Mucosa of stomach (tissue), 1 donor: ENCODE measurements around the gene ENKD1.

Experiments used
- H3K27me3 ChIP-seq: one replicate; pipeline ENCODE4 v1.7.0; 2013; ENCODE audit warnings: mild to moderate bottlenecking, low read length; ENCODE audit not compliant: control insufficient read depth, insufficient read depth
- H3K36me3 ChIP-seq: one replicate; pipeline ENCODE4 v1.7.0; 2013; ENCODE audit warnings: low read length; ENCODE audit not compliant: control insufficient read depth, insufficient read depth
- H3K4me1 ChIP-seq: one replicate; pipeline ENCODE4 v1.7.0; 2013; ENCODE audit warnings: mild to moderate bottlenecking, low read length; ENCODE audit not compliant: control insufficient read depth, insufficient read depth
- H3K4me3 ChIP-seq: one replicate; pipeline ENCODE4 v1.7.0; 2013; ENCODE audit warnings: low read length
- H3K9ac ChIP-seq: one replicate; pipeline ENCODE4 v1.7.0; 2013; ENCODE audit warnings: mild to moderate bottlenecking, low read length, moderate library complexity
- H3K9me3 ChIP-seq: one replicate; pipeline ENCODE4 v1.7.0; 2013; ENCODE audit warnings: mild to moderate bottlenecking, low read length, moderate library complexity; ENCODE audit not compliant: control insufficient read depth
- donor health status: Pancreatic carcinoma.

ENKD1 gene

DNA sequence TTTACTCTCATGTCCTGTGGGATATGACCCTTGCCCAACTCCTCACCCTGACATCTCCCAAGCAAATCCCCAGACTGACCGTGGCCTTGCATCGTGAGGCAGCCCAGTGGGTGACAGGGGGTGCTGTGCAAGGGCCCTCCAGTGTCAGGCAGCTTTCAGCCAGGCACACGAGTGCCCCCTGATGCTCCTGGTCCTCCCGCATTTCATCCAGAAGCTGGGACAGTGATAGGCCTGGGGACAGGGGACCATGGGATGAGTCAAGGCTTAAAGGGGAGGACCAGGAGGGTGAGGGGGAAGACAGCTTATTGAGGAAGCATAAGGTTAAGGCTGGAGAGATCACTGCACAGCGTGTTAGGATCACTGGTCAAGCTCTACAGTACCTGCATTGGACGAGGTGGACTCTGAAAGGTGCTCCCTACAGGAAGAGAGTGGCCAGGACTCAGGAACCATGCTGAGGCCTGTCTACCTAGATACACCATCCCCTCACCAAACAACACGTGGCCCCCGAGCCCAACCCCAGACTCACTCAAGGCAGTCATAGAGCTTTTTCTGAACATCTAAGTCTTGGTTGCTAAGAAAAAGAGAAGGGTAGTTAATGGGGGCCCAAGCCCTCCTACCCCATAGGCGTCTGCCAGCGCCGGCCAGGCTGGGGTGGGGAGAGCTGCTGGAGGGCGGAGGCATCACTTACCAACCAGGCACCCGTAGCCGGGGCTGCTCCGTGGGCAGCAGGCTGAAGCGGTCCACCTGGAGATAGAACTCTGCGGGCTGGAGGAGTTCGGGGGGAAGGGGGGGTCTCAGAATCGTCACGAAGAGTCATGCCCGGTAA is 7.5 kb downstream of the ENKD1 start:
- Histone ChIP-seq H3K4me3 (peak overlapping the region; percentile 78), H3K27me3 (peaks cover 19% of the 10 kb centered on the region), H3K36me3 (no peaks in the 10 kb centered on the region), H3K9me3 (no peaks in the 10 kb centered on the region), H3K4me1 (peaks cover 15% of the 10 kb centered on the region), H3K9ac (peak overlapping the region; percentile 72)

DNA sequence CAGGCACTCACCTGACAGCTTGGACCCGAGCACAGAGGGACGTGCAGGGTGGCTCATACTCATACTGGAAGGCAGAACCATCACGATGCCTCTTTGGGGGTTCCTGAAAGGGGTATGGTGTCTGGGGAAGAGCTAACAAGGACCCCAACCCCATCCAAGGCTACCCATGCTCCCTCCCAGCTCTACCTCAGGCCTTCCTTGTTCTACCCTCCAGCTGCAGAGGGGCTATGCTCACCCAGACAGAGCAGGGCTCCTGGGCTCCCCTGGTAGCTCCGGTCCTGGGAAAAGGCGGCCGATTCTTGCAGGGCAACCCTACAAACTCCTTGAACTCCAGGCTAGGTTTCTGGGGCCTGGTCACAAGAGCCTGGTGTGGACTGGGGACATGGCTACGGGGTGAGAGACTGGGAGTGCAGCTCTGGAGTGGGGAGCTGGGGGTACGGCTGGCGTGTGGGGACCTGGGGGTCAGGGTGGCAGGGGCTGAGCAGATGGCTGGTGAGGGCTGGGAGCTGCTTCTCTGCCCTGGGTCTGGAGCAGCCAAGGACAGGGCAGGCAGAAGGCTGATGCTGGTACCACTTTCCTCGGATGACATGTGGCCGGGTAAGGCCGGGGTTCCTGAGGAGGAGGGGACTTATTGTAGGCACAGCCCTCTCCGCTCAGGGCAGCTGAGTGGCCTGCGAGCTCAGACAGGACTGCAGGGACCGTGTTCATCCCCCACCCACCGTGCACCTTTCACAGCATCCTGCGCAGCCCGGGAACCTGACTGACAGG is 8.6 kb downstream of the ENKD1 start:
- H3K4me3 ChIP-seq = no peak overlapping the region
- H3K36me3 ChIP-seq = no peaks in the 10 kb centered on the region
- no peaks in the 10 kb centered on the region for H3K9me3 ChIP-seq
- peaks cover 29% of the 10 kb centered on the region for H3K27me3 ChIP-seq
- no peak overlapping the region for H3K9ac ChIP-seq
- peaks cover 20% of the 10 kb centered on the region for H3K4me1 ChIP-seq

DNA sequence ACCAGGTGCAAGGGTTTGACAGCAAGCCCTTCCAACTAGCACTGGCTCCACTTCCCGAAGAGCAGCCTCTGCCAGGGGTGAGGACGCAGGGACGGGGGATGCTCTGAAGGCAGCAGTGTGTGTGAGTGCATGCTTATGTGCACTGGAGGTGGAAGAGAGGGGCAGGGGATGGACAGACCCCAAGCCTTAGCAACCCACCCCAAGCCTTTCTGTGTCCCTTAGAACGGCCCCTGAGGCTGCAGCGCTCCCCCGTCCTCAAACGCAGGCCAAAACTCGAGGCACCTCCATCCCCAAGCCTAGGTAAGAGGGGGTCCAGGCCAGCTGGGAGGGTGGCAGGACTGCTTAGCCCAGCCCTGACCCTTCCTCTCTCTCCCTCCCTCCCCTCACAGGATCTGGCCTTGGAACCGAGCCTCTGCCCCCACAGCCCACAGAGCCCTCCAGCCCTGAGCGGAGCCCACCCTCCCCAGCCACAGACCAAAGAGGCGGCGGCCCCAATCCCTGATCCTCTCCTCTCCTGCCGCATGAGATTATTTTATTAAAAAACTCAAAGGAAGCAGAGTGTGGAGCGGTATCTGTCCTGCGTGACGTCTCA is 9.4 kb downstream of the ENKD1 start:
- H3K9ac ChIP-seq = no peak overlapping the region
- H3K4me3 ChIP-seq = no peak overlapping the region
- no peaks in the 10 kb centered on the region for H3K36me3 ChIP-seq
- peaks cover 20% of the 10 kb centered on the region for H3K4me1 ChIP-seq
- no peaks in the 10 kb centered on the region for H3K9me3 ChIP-seq
- peaks cover 33% of the 10 kb centered on the region for H3K27me3 ChIP-seq

DNA sequence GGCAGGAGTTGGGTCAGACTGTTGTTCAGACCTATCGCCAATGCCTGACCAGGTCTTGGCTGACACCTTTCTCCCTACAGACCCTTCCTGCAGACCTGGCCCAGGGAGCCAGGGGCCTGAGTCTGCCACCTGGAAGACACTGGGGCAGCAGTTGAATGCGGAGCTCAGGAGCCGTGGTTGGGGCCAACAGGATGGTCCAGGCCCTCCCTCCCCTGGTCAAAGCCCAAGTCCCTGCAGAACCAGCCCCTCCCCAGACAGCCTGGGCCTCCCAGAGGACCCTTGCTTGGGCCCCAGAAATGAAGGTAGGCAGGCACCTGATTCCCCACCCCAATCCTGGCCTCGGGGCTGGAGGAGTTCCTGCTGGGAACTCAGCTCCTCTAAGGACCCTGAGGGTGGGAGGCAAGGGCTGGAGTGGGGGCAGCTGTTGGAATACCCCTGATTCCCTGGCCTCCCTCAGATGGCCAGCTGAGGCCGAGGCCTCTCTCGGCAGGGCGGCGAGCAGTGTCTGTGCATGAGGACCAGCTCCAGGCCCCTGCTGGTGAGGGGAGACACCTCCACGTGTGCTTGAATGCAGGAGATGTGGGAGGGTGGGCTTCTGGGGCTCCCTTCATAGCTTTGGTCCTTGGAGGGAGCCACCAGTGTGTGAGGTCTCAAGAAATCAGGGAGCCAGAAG is 10.1 kb downstream of the ENKD1 start:
- H3K4me1 ChIP-seq = peaks cover 18% of the 10 kb centered on the region
- H3K9me3 ChIP-seq = no peaks in the 10 kb centered on the region
- no peak overlapping the region for H3K4me3 ChIP-seq
- H3K36me3 ChIP-seq = no peaks in the 10 kb centered on the region
- no peak overlapping the region for H3K9ac ChIP-seq
- H3K27me3 ChIP-seq = peaks cover 39% of the 10 kb centered on the region

DNA sequence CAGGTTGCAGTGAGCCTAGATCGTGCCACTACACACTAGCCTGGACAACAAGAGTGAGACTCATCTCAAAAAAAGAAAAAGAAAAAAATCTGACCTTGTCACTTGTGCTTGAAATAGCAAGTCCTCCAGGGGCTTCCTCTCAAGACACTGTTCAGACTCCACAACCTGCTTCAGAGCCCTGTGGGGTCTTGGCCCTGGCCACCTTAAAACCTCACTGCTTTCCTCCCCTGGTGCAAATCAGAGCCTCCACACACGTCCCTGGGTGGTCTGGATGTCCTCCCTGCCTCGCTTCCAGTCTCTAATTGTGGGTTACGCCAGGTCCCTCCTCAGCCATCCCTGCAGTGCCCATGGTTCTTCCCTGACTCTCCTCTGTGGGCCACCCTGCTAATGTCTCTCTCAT is 11.2 kb downstream of the ENKD1 start:
- Histone ChIP-seq H3K27me3 (peaks cover 50% of the 10 kb centered on the region), H3K9me3 (no peaks in the 10 kb centered on the region), H3K36me3 (no peaks in the 10 kb centered on the region), H3K9ac (no peak overlapping the region), H3K4me3 (no peak overlapping the region), H3K4me1 (peaks cover 12% of the 10 kb centered on the region)

DNA sequence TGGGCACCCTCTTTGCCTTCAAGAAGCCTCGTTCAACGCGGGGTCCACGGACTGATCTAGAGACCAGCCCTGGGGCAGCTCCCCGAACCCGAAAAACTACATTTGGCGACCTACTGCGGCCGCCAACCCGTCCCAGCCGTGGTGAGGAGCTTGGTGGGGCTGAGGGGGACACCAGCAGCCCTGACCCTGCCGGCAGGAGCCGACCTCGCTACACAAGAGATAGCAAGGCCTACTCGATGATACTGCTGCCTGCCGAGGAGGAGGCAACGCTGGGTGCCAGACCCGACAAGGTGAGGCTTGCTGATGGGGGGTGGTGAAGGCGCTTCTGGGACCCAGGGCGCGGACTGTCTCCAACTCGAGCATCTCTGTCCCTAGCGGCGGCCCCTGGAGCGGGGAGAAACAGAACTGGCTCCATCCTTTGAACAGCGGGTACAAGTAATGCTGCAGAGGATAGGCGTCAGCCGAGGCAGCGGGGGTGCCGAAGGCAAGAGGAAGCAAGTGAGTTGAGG is 12.1 kb downstream of the ENKD1 start:
- H3K27me3 ChIP-seq = peaks cover 59% of the 10 kb centered on the region
- no peak overlapping the region for H3K9ac ChIP-seq
- no peaks in the 10 kb centered on the region for H3K36me3 ChIP-seq
- no peaks in the 10 kb centered on the region for H3K9me3 ChIP-seq
- H3K4me1 ChIP-seq = peaks cover 13% of the 10 kb centered on the region
- no peak overlapping the region for H3K4me3 ChIP-seq

DNA sequence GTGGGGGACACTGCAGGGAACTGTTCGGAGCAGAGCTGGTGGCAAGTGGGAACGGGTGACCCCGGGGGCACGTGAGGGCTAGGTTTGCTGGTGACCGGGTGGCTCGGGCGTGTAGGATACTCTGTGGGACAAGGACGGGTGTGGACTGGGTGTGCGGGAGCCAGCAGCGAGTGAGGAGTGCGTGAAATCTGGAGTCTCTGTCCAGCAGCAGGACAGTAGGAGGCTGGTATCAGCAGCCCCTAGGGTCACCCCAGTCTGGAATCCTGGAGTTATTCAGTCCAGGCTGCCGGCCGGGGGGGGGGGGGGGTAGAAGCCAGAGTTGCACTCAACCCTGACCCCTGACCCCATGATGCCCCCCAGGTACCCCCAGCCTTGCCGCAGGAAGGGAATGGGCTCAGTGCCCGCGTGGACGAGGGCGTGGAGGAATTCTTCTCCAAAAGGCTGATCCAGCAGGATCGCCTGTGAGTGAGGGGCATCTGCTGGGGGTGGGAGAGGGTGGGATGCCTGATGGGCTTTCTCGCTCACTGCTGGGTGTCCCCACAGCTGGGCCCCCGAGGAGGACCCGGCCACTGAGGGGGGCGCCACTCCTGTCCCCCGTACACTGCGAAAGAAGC is 12.7 kb downstream of the ENKD1 start:
- no peaks in the 10 kb centered on the region for H3K36me3 ChIP-seq
- H3K4me1 ChIP-seq = peaks cover 13% of the 10 kb centered on the region
- no peak overlapping the region for H3K4me3 ChIP-seq
- H3K9me3 ChIP-seq = no peaks in the 10 kb centered on the region
- no peak overlapping the region for H3K9ac ChIP-seq
- peaks cover 65% of the 10 kb centered on the region for H3K27me3 ChIP-seq

DNA sequence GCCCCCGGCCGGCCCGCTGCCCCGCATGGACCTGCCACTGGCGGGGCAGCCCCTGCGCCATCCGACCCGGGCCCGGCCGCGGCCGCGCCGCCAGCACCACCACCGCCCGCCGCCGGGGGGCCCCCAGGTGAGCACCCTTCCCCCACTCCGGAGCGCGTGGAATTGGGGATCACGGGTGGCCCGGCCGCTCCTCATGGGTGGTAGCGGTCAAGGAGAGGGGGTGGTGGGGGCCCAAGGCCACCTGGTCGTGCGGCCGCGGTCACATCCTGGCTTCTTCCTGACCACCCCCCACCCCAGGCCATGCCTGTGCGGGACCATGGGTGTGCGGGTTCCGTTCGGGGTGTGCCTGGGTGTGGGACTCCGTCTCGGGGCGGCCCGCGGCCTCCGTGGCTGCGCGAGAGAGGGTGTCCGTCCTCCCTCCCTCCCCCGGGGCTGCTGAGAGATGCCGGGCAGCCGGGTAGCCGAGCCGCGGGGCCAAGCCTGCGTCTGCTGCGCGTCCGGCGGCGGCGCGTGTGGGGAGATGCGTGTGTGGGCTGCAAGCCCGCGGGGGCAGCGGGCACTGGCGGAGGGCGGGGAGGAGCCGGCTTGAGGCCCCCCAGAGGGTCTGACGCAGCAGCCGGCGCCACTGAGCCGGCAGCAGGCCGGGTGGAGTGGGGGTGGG is 13.3 kb downstream of the ENKD1 start:
- no peaks in the 10 kb centered on the region for H3K36me3 ChIP-seq
- H3K9ac ChIP-seq = no peak overlapping the region
- no peaks in the 10 kb centered on the region for H3K9me3 ChIP-seq
- peaks cover 15% of the 10 kb centered on the region for H3K4me1 ChIP-seq
- H3K4me3 ChIP-seq = no peak overlapping the region
- peaks cover 71% of the 10 kb centered on the region for H3K27me3 ChIP-seq

DNA sequence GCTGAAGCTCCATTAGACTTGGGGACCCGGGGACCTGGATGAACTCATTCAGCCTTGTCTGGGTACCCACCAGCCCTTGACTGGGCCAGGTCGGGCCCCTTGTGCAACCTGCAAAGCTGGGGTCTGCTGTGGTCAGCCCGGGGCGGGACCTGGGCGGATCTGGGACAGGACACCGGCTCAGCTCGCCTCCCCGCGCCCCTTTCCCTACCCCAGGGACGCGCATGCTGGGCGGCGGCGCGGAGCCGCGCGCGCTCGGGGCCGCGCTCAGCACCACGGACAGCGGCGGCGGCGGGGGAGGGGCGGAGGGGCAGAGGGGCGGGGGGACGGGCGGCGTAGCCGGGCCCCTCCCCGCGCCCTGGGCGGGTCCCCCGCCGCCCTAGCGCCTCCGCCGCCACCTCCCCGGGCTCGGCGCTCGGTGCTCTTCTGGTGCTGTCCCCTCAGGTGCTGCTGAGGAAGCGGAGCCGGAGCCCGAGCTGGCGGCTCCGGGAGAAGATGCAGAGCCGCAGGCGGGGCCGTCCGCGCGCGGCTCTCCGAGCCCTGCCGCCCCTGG is 13.9 kb downstream of the ENKD1 start:
- Histone ChIP-seq H3K4me1 (peaks cover 17% of the 10 kb centered on the region), H3K27me3 (peaks cover 78% of the 10 kb centered on the region), H3K36me3 (no peaks in the 10 kb centered on the region), H3K9me3 (no peaks in the 10 kb centered on the region), H3K4me3 (no peak overlapping the region), H3K9ac (no peak overlapping the region)

DNA sequence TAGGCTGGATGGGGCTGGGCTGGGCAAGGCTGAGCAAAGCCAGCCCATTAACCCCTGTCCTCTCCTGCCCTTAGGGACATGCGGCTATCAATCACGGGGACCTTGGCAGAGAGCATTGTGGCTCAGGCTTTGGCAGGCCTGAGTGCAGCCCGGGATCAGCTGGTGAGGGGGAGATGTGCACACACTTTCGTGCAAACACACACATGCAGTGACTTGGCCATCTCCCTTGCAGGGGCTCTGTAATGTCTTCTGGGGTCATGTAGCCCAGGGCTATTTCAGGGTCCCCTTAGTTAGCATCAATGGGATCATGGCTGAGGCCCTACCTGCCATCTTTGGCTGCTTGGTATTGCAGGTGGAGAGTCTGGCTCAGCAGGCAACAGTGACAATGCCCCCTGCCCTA is 14.7 kb downstream of the ENKD1 start:
- no peaks in the 10 kb centered on the region for H3K9me3 ChIP-seq
- H3K4me1 ChIP-seq = peaks cover 17% of the 10 kb centered on the region
- H3K36me3 ChIP-seq = no peaks in the 10 kb centered on the region
- peaks cover 84% of the 10 kb centered on the region for H3K27me3 ChIP-seq
- no peak overlapping the region for H3K9ac ChIP-seq
- H3K4me3 ChIP-seq = no peak overlapping the region

DNA sequence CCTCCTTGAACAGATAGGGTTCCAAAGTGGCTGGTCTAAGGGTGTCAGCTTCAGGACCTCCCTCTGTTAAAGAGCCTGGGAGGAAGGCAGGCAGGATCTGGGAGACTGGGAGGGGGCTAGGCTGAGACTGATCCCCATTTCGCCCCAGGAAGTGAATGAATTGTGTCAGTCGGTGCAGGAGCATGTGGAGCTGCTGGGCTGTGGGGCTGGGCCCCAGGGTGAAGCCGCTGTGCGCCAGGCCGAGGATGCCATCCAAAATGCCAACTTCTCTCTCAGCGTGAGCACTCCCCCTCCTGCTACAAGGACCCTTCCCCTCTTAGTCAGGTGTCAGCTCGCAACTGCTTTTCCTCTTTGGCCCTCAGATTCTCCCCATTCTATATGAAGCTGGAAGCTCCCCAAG is 15.5 kb downstream of the ENKD1 start:
- H3K9me3 ChIP-seq = no peaks in the 10 kb centered on the region
- H3K4me1 ChIP-seq = peaks cover 17% of the 10 kb centered on the region
- H3K4me3 ChIP-seq = no peak overlapping the region
- H3K36me3 ChIP-seq = no peaks in the 10 kb centered on the region
- peaks cover 91% of the 10 kb centered on the region for H3K27me3 ChIP-seq
- H3K9ac ChIP-seq = no peak overlapping the region
